ENCODE results near the gene GPR27. TPM values are rescaled to one million over a fixed set of nuclear protein-coding genes. Genes with fewer than 3 reads are reported as not detected.

The GPR27 gene
- total RNA-seq, 1 experiment from 2014 or later = not detected

GRCh38 chr3:71722693-71723092 lies 31.0 kb upstream of the GPR27 start:
- POLR2A ChIA-PET (ENCODE audit: unreplicated experiment) = no interaction called here
- Histone ChIP-seq H3F3A (ENCODE audit: insufficient read depth, low read depth) (no peaks in the 10 kb centered on the region), H3K9me3 (ENCODE audit: insufficient read depth, low read depth) (no peaks in the 10 kb centered on the region), H3K27ac (no peak overlapping the region), H3K4me3 (no peak overlapping the region), H3K27me3 (ENCODE audit: insufficient read depth, low read depth) (peaks cover 28% of the 10 kb centered on the region), H3K36me3 (ENCODE audit: low read depth) (no peaks in the 10 kb centered on the region), H2AFZ (no peak overlapping the region), H3K79me2 (ENCODE audit: low read depth) (no peaks in the 10 kb centered on the region), H3K4me1 (replicated peaks; ENCODE audit: insufficient read depth) (no peaks in the 10 kb centered on the region), H4K20me1 (ENCODE audit: insufficient read depth) (no peaks in the 10 kb centered on the region), H3K9me2 (ENCODE audit: insufficient read depth) (no peaks in the 10 kb centered on the region), H3K4me2 (no peak overlapping the region)
- intact Hi-C loops (cut with micrococcal nuclease; ENCODE audit: unreplicated experiment) = no loop called here
- DNase-seq = no peak
- no TSS peak for BruUV-seq (replicated peaks)
- no peak for TF ChIP-seq EZH2 (IDR thresholded peaks at IDR 0.05; ENCODE audit: low read depth)
- TF ChIP-seq, protein P1, sequence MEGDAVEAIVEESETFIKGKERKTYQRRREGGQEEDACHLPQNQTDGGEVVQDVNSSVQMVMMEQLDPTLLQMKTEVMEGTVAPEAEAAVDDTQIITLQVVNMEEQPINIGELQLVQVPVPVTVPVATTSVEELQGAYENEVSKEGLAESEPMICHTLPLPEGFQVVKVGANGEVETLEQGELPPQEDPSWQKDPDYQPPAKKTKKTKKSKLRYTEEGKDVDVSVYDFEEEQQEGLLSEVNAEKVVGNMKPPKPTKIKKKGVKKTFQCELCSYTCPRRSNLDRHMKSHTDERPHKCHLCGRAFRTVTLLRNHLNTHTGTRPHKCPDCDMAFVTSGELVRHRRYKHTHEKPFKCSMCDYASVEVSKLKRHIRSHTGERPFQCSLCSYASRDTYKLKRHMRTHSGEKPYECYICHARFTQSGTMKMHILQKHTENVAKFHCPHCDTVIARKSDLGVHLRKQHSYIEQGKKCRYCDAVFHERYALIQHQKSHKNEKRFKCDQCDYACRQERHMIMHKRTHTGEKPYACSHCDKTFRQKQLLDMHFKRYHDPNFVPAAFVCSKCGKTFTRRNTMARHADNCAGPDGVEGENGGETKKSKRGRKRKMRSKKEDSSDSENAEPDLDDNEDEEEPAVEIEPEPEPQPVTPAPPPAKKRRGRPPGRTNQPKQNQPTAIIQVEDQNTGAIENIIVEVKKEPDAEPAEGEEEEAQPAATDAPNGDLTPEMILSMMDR (conservative IDR thresholded peaks at IDR 0.05) = no peak
- CTCF ChIA-PET = no interaction called here

GRCh38 chr3:71723452-71724170 lies 30.0 kb upstream of the GPR27 start:
- no peaks in the 10 kb centered on the region for H3F3A ChIP-seq (ENCODE audit: insufficient read depth, low read depth)
- ChIA-PET CTCF (interaction anchor here (0.6 kb wide), 1 partner anchor 1006 kb away, joined by 4 read pairs; no protein-coding TSS in a partner anchor), POLR2A (ENCODE audit: unreplicated experiment) (no interaction called here)
- no peaks in the 10 kb centered on the region for H3K36me3 ChIP-seq (ENCODE audit: low read depth)
- H3K4me1 ChIP-seq (replicated peaks; ENCODE audit: insufficient read depth) = no peaks in the 10 kb centered on the region
- no peaks in the 10 kb centered on the region for H3K9me3 ChIP-seq (ENCODE audit: insufficient read depth, low read depth)
- H4K20me1 ChIP-seq (ENCODE audit: insufficient read depth) = no peaks in the 10 kb centered on the region
- TF ChIP-seq EZH2 (IDR thresholded peaks at IDR 0.05; ENCODE audit: low read depth) = no peak
- TF ChIP-seq, protein P1 (conservative IDR thresholded peaks at IDR 0.05) = no peak
- intact Hi-C loops (cut with micrococcal nuclease; ENCODE audit: unreplicated experiment) = no loop called here
- H3K4me3 ChIP-seq = no peak overlapping the region
- H3K27me3 ChIP-seq (ENCODE audit: insufficient read depth, low read depth) = peaks cover 22% of the 10 kb centered on the region
- no peak overlapping the region for H3K4me2 ChIP-seq
- no peaks in the 10 kb centered on the region for H3K79me2 ChIP-seq (ENCODE audit: low read depth)
- H2AFZ ChIP-seq = no peak overlapping the region
- no TSS peak for BruUV-seq (replicated peaks)
- DNase-seq = no peak
- H3K9me2 ChIP-seq (ENCODE audit: insufficient read depth) = no peaks in the 10 kb centered on the region
- H3K27ac ChIP-seq = no peak overlapping the region

- H2AFZ ChIP-seq = no peak overlapping the region
- no peaks in the 10 kb centered on the region for H3K79me2 ChIP-seq (ENCODE audit: low read depth)
- TF ChIP-seq, protein P1 (conservative IDR thresholded peaks at IDR 0.05) = no peak
- TF ChIP-seq EZH2 (IDR thresholded peaks at IDR 0.05; ENCODE audit: low read depth) = no peak
- H3K27ac ChIP-seq = no peak overlapping the region
- no peaks in the 10 kb centered on the region for H3K9me3 ChIP-seq (ENCODE audit: insufficient read depth, low read depth)
- no peaks in the 10 kb centered on the region for H3K36me3 ChIP-seq (ENCODE audit: low read depth)
- intact Hi-C loops (cut with micrococcal nuclease; ENCODE audit: unreplicated experiment) = no loop called here
- no peak overlapping the region for H3K4me2 ChIP-seq
- H3K4me1 ChIP-seq (replicated peaks; ENCODE audit: insufficient read depth) = no peaks in the 10 kb centered on the region
- CTCF ChIA-PET = interaction anchor here (0.6 kb wide), 1 partner anchor 9 kb away, joined by 3 read pairs; no protein-coding TSS in a partner anchor
- DNase-seq = no peak
- H3K9me2 ChIP-seq (ENCODE audit: insufficient read depth) = no peaks in the 10 kb centered on the region
- H3K27me3 ChIP-seq (ENCODE audit: insufficient read depth, low read depth) = peaks cover 22% of the 10 kb centered on the region
- H4K20me1 ChIP-seq (ENCODE audit: insufficient read depth) = no peaks in the 10 kb centered on the region
- POLR2A ChIA-PET (ENCODE audit: unreplicated experiment) = no interaction called here
- H3K4me3 ChIP-seq = no peak overlapping the region
- BruUV-seq (replicated peaks) = no TSS peak
- no peaks in the 10 kb centered on the region for H3F3A ChIP-seq (ENCODE audit: insufficient read depth, low read depth)
Observed at GRCh38 chr3:71724171-71724453, 29.5 kb upstream of the GPR27 start.

Data from PC-9 (cell line).